Measurements from ENCODE around the gene ZNF121.

GRCh38 chr19:9538183-9539058 is 45.9 kb downstream of the ZNF121 start, which contains the start of gene ZNF426:
- TF ChIP-seq SUZ12 (IDR thresholded peaks at IDR 0.05; ENCODE audit: extremely low read depth, insufficient read depth, insufficient read length) (no peak), ZNF274 (IDR thresholded peaks at IDR 0.05; ENCODE audit: low read depth, low read length) (no peak)

All from NT2/D1 (cell line).